Measurements from ENCODE around the gene VAMP8.
"Not testable (repeated sequence)": the region's sequence is repeated elsewhere in the genome, so short reads cannot be mapped to it uniquely, and the experiment has no call there.

VAMP8 gene

GRCh38 chr2:85577386-85578242 lies at the start of gene VAMP8:
TSS of gene VAMP8 (plus strand) at chr2:85577586. CDS start at chr2:85577647, 61 bp downstream.
- DNase-seq (ENCODE audit: low spot score), result peak; percentile 64

DNA sequence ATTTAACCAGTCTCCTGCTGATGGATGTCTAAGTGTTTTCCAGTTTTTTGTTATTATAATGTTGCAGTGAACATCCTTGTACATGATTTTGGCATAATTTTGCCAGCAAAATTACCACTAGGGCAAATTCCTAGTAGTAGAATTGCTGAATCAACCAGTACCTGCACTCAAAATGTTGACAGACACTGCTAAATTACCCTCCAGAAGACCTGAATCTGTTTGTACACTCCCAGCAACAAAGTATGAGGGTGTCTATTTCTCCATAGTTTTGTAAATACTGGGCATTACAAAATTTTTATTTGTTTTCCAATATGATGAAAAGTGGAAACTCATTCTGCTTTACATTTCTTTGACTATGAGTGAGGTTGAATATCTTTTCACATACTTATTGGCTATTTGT lies 49.6 kb upstream of the VAMP8 start:
- no peak for DNase-seq (ENCODE audit: low spot score)

DNA sequence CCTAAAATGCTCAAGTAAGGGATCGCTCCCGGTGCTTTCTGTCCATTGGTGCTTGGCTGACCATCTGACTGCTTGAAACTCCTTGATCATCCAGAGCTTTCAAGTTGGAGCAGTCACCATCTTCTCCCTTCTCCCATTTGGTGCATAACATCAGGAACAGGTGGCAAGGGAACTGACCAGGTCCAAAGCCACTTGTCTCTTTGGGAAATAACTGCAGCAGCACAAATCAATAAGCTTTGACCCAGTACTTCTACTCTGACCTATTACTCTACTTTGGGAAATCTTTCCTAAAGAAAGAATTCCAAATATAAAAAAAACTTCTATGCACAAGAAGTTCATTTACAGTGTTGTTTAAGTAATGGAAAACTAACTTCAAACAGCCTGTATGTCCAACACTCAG lies 49.0 kb upstream of the VAMP8 start:
- DNase-seq (ENCODE audit: low spot score), result no peak

GRCh38 chr2:85529809-85530208 lies 47.6 kb upstream of the VAMP8 start:
- DNase-seq (ENCODE audit: low spot score), result no peak

DNA sequence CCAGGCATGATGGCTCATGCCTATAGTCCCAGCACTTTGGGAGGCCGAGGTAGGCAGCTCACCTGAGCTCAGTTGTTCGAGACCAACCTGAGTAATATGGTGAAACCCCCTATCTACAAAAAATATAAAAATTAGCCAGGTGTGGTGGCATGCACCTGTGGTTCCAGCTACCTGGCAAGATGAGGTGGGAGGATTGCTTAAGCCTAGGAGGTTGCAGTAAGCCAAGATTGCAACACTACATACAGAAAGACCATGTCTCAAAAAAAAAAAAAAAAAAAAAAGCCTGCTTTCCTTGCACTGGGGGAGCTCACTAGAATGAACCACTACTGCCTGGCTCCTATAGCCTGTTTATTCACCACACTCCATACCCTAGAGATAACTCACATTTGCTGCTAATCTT lies 45.8 kb upstream of the VAMP8 start:
- no peak for DNase-seq (ENCODE audit: low spot score)

GRCh38 chr2:85534099-85534498 lies 43.3 kb upstream of the VAMP8 start:
- DNase-seq (ENCODE audit: low spot score), result no peak

- DNase-seq (ENCODE audit: low spot score), result no peak
Measured at GRCh38 chr2:85534881-85535280, 42.5 kb upstream of the VAMP8 start.

DNA sequence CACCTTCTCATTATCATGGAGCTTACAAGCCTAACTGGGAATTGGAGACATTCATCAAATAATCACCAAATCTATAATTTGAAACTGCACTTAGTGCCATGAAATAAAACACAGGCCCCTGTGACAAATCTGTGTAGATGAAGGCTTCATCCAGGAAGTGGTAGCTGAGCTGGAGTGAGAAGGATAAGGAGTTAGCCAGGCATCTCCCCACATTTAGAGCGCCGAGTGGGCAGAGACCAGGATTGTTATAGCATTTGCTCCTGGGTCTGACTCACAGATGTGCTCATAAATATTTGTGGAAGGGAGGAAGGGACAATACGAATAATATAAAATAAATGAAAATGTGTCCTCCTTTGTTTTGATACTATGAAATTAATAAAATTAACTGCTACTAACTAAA lies 40.9 kb upstream of the VAMP8 start:
- no peak for DNase-seq (ENCODE audit: low spot score)

DNA sequence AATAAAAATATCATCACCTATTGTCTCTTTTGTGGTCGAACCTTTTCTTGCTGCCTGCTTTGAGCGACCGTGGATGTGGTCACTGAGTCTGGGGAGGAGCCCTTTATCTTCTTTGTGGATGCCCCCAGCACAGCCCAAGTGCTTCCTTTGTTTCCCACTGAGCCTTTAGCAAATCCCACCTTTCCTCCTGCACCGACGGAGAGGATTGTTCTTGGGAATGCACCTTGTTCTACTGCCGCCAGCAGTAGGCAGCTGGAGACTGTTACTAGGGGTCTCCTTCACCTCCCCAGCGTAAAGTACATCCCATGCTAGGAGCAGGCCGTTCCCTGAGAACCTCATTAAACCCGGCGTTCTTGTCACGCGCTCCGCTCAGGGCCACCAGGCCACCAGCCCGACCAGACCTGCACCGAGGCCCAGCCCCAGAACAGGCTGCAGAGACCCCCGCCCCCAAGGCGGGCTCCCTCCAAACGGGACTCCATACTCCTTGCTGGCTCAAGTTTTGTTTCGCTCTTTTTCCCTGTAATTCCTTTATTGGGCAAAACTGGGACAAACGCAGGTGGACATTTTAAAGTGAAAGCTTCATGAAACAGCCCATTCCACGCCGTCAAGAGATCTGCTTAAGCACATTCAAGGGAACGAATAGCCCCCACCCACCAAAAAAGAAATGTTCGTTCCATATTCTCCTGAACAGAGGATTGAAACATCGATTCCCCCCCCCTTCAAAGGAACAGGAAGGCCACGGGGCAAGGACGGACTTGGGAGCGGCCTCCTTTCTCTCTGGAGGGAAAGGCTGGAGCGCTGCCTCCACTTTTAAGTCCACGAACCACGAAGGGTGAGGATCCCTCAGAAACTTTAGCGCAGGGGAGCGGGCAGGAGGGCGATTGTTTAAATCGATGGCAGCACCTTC lies 39.5 kb upstream of the VAMP8 start:
- DNase-seq (ENCODE audit: low spot score), result peak; percentile 8

GRCh38 chr2:85538507-85539360 lies 38.7 kb upstream of the VAMP8 start, which contains the start of gene MAT2A:
TSS of gene MAT2A (plus strand) at chr2:85539168. CDS start at chr2:85539288, 120 bp downstream.
- DNase-seq (ENCODE audit: low spot score), result peak; percentile 83

GRCh38 chr2:85539361-85540132 lies 37.8 kb upstream of the VAMP8 start:
- peak; percentile 66 for DNase-seq (ENCODE audit: low spot score)

GRCh38 chr2:85540133-85540648 lies 37.2 kb upstream of the VAMP8 start:
- no peak for DNase-seq (ENCODE audit: low spot score)

DNA sequence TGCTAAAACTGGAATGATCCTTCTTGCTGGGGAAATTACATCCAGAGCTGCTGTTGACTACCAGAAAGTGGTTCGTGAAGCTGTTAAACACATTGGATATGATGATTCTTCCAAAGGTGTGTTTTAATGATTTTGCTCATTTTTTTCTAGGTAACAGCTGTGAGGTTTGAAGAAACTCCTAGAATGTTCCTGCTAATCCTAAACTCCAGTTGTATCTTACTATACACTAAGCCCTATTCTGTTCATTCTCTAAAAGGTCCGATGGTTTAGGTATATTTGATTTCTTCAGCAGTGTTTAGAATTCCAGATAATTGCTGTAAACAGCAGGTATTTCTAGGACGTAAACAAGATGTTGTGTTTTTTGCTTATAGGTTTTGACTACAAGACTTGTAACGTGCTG lies 36.1 kb upstream of the VAMP8 start:
- DNase-seq (ENCODE audit: low spot score), result no peak

GRCh38 chr2:85541753-85542457 lies 35.5 kb upstream of the VAMP8 start:
- no peak for DNase-seq (ENCODE audit: low spot score)

DNA sequence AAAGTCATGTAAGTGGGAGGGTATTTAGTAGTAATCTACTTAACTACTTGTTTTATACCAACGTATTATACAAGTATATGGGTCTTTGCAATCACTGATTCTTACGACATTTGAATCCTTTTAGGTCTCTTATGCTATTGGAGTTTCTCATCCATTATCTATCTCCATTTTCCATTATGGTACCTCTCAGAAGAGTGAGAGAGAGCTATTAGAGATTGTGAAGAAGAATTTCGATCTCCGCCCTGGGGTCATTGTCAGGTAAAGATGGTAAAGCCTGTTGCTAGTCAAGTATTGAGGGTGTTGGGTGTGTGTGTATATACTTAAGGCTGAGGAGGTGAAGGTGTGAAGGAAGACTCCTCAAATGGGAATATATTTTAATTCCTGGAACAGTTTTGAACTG lies 34.6 kb upstream of the VAMP8 start:
- DNase-seq (ENCODE audit: low spot score), result no peak

- DNase-seq (ENCODE audit: low spot score), result not testable (repeated sequence)
Measured at GRCh38 chr2:85544254-85544691, 33.1 kb upstream of the VAMP8 start.

DNA sequence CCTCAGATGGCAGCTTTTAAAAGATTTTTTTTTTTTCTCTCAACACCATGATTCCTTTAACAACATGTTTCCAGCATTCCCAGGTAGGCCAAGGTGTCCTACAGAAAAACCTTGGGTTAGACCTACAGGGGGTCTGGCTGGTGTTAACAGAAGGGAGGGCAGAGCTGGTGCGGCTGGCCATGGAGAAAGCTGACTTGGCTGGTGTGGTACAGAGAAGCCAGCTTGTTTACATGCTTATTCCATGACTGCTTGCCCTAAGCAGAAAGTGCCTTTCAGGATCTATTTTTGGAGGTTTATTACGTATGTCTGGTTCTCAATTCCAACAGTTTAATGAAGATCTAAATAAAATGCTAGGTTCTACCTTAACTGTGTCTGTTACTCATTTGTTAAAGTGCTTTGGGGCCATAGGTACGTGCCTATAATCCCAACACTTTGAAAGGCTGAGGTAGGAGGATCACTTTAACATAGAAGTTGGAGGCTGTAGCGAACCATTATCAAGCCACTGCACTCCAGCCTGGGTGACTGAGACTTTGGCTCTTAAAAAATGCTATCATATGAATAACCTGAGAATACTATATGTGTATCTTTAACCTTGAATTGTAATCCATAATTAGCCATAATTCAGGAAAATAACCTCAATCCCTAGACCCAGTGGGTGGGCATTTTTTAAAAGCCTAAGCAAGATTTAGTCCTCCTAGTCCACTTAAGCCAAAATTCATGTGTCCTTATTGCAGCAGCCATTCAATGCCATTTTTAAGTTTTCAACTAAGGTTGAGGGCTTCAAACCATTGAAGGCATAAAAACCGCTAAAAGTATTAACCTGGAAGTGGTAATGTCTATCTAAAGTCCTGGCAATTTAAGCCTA lies 32.2 kb upstream of the VAMP8 start:
- DNase-seq (ENCODE audit: low spot score), result not testable (repeated sequence)

- DNase-seq (ENCODE audit: low spot score), result no peak
Measured at GRCh38 chr2:85545780-85546240, 31.6 kb upstream of the VAMP8 start.
